ENCODE results near the gene ENPP3.

Gene ENPP3

GRCh38 chr6:131640100-131640499 is 3.0 kb downstream of the ENPP3 start:
- no peak overlapping the region for H3K27ac ChIP-seq (ENCODE audit: low read length)
- H3K9ac ChIP-seq (ENCODE audit: low read depth, low read length) = no peak overlapping the region
- no peaks in the 10 kb centered on the region for H4K20me1 ChIP-seq (ENCODE audit: insufficient read depth, low read length)
- ATAC-seq (ENCODE audit: insufficient read depth, low read depth) (no peak), DNase-seq (no peak)
- no peak overlapping the region for H2AFZ ChIP-seq (ENCODE audit: low read depth, low read length)
- no peaks in the 10 kb centered on the region for H3K79me2 ChIP-seq (ENCODE audit: insufficient read depth, low read length)
- no peaks in the 10 kb centered on the region for H3K36me3 ChIP-seq (ENCODE audit: insufficient read depth, low read length)
- H3K4me1 ChIP-seq (ENCODE audit: insufficient read depth, low read length) = no peaks in the 10 kb centered on the region
- no peaks in the 10 kb centered on the region for H3K9me3 ChIP-seq (ENCODE audit: insufficient read depth, low read length, severe bottlenecking)
- no peak overlapping the region for H3K4me3 ChIP-seq (ENCODE audit: low read depth in 1 of 2, low read length in 2 of 2)
- H3K4me2 ChIP-seq (ENCODE audit: insufficient read depth, low read length) = no peak overlapping the region
- TF ChIP-seq, protein P1, sequence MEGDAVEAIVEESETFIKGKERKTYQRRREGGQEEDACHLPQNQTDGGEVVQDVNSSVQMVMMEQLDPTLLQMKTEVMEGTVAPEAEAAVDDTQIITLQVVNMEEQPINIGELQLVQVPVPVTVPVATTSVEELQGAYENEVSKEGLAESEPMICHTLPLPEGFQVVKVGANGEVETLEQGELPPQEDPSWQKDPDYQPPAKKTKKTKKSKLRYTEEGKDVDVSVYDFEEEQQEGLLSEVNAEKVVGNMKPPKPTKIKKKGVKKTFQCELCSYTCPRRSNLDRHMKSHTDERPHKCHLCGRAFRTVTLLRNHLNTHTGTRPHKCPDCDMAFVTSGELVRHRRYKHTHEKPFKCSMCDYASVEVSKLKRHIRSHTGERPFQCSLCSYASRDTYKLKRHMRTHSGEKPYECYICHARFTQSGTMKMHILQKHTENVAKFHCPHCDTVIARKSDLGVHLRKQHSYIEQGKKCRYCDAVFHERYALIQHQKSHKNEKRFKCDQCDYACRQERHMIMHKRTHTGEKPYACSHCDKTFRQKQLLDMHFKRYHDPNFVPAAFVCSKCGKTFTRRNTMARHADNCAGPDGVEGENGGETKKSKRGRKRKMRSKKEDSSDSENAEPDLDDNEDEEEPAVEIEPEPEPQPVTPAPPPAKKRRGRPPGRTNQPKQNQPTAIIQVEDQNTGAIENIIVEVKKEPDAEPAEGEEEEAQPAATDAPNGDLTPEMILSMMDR (IDR thresholded peaks at IDR 0.05; ENCODE audit: borderline replicate concordance, extremely low read depth, low read length, poor library complexity, severe bottlenecking) = no peak
- TF ChIP-seq EZH2 (IDR thresholded peaks at IDR 0.05; ENCODE audit: borderline replicate concordance, low read depth, low read length, severe bottlenecking) = no peak
- H3K27me3 ChIP-seq (ENCODE audit: insufficient read depth, low read length, poor library complexity) = peaks cover 10% of the 10 kb centered on the region

DNA sequence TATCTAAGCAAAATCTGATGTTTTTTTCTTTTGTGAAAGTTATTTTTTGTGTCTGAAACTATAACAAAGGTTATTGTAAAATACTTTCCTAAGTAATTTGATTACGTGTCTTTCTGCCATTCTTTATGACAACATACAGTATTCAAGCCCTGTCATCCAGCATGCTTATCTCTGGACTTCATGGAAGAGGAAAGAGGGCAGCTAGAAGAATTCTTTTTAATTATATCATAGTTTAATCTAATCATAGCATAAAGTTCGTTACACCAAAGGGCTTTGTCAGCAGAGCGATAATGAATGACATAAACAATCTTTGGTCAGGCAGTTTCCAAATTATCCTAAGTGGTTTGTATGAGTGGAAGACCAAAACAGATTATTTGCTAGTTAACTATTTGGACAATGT is 3.5 kb downstream of the ENPP3 start:
- Histone ChIP-seq H4K20me1 (ENCODE audit: insufficient read depth, low read length) (no peaks in the 10 kb centered on the region), H3K27me3 (ENCODE audit: insufficient read depth, low read length, poor library complexity) (peaks cover 10% of the 10 kb centered on the region), H2AFZ (ENCODE audit: low read depth, low read length) (no peak overlapping the region), H3K4me3 (ENCODE audit: low read depth in 1 of 2, low read length in 2 of 2) (no peak overlapping the region), H3K36me3 (ENCODE audit: insufficient read depth, low read length) (no peaks in the 10 kb centered on the region), H3K4me1 (ENCODE audit: insufficient read depth, low read length) (no peaks in the 10 kb centered on the region), H3K4me2 (ENCODE audit: insufficient read depth, low read length) (no peak overlapping the region), H3K9me3 (ENCODE audit: insufficient read depth, low read length, severe bottlenecking) (no peaks in the 10 kb centered on the region), H3K9ac (ENCODE audit: low read depth, low read length) (no peak overlapping the region), H3K79me2 (ENCODE audit: insufficient read depth, low read length) (no peaks in the 10 kb centered on the region), H3K27ac (ENCODE audit: low read length) (no peak overlapping the region)
- DNase-seq = no peak
- no peak for ATAC-seq (ENCODE audit: insufficient read depth, low read depth)
- TF ChIP-seq EZH2 (IDR thresholded peaks at IDR 0.05; ENCODE audit: borderline replicate concordance, low read depth, low read length, severe bottlenecking) = no peak
- TF ChIP-seq, protein P1 (IDR thresholded peaks at IDR 0.05; ENCODE audit: borderline replicate concordance, extremely low read depth, low read length, poor library complexity, severe bottlenecking) = no peak

- ATAC-seq (ENCODE audit: insufficient read depth, low read depth) (no peak), DNase-seq (no peak)
- no peaks in the 10 kb centered on the region for H3K4me1 ChIP-seq (ENCODE audit: insufficient read depth, low read length)
- H3K27ac ChIP-seq (ENCODE audit: low read length) = no peak overlapping the region
- no peaks in the 10 kb centered on the region for H3K36me3 ChIP-seq (ENCODE audit: insufficient read depth, low read length)
- H3K4me2 ChIP-seq (ENCODE audit: insufficient read depth, low read length) = no peak overlapping the region
- no peaks in the 10 kb centered on the region for H3K79me2 ChIP-seq (ENCODE audit: insufficient read depth, low read length)
- H3K4me3 ChIP-seq (ENCODE audit: low read depth in 1 of 2, low read length in 2 of 2) = no peak overlapping the region
- H2AFZ ChIP-seq (ENCODE audit: low read depth, low read length) = no peak overlapping the region
- no peak overlapping the region for H3K9ac ChIP-seq (ENCODE audit: low read depth, low read length)
- H4K20me1 ChIP-seq (ENCODE audit: insufficient read depth, low read length) = no peaks in the 10 kb centered on the region
- H3K27me3 ChIP-seq (ENCODE audit: insufficient read depth, low read length, poor library complexity) = peaks cover 6% of the 10 kb centered on the region
- H3K9me3 ChIP-seq (ENCODE audit: insufficient read depth, low read length, severe bottlenecking) = no peaks in the 10 kb centered on the region
- TF ChIP-seq, protein P1 (IDR thresholded peaks at IDR 0.05; ENCODE audit: borderline replicate concordance, extremely low read depth, low read length, poor library complexity, severe bottlenecking) = no peak
- no peak for TF ChIP-seq EZH2 (IDR thresholded peaks at IDR 0.05; ENCODE audit: borderline replicate concordance, low read depth, low read length, severe bottlenecking)
Measured at GRCh38 chr6:131641554-131641953, 4.5 kb downstream of the ENPP3 start.

GRCh38 chr6:131642565-131642964 is 5.5 kb downstream of the ENPP3 start:
- Histone ChIP-seq H3K79me2 (ENCODE audit: insufficient read depth, low read length) (no peaks in the 10 kb centered on the region), H3K4me2 (ENCODE audit: insufficient read depth, low read length) (no peak overlapping the region), H2AFZ (ENCODE audit: low read depth, low read length) (no peak overlapping the region), H4K20me1 (ENCODE audit: insufficient read depth, low read length) (no peaks in the 10 kb centered on the region), H3K27me3 (ENCODE audit: insufficient read depth, low read length, poor library complexity) (peaks cover 6% of the 10 kb centered on the region), H3K4me3 (ENCODE audit: low read depth in 1 of 2, low read length in 2 of 2) (no peak overlapping the region), H3K4me1 (ENCODE audit: insufficient read depth, low read length) (no peaks in the 10 kb centered on the region), H3K9me3 (ENCODE audit: insufficient read depth, low read length, severe bottlenecking) (no peaks in the 10 kb centered on the region), H3K9ac (ENCODE audit: low read depth, low read length) (no peak overlapping the region), H3K27ac (ENCODE audit: low read length) (no peak overlapping the region), H3K36me3 (ENCODE audit: insufficient read depth, low read length) (no peaks in the 10 kb centered on the region)
- ATAC-seq (ENCODE audit: insufficient read depth, low read depth) (no peak), DNase-seq (no peak)
- TF ChIP-seq, protein P1 (IDR thresholded peaks at IDR 0.05; ENCODE audit: borderline replicate concordance, extremely low read depth, low read length, poor library complexity, severe bottlenecking) = no peak
- TF ChIP-seq EZH2 (IDR thresholded peaks at IDR 0.05; ENCODE audit: borderline replicate concordance, low read depth, low read length, severe bottlenecking) = no peak

All from DND-41 (cell line).